ENCODE data around the gene HESX1. TPM values are rescaled to one million over a fixed set of nuclear protein-coding genes. Genes with fewer than 3 reads are reported as not detected.

The HESX1 gene
- total and polyA plus RNA-seq, 4 experiments from 2014 or later, result not detected

GRCh38 chr3:57227204-57227929 is 27.6 kb upstream of the HESX1 start, which contains the start of gene APPL1:
TSS of gene APPL1 (plus strand) at chr3:57227729. CDS start at chr3:57227884, 155 bp downstream.
- H3K36me3 ChIP-seq (ENCODE audit: insufficient read depth, low read length), result no peaks in the 10 kb centered on the region
- Mint-ChIP-seq H3K27me3 (no peaks in the 10 kb centered on the region), H3K4me3 (peak within 1 kb of the TSS; percentile 89 to 98 (median 94)), H3K27ac (peak within 1 kb of the TSS; percentile 70 to 93 (median 86)), H3K36me3 (peaks cover 0 to 2% of the 10 kb centered on the region in 2 donors), H3K9me3 (peaks cover 0 to 1% (median 0%) of the 10 kb centered on the region in 8 donors), H3K4me1 (peaks cover 12 to 35% (median 25%) of the 10 kb centered on the region in 4 donors)
- H3K27ac ChIP-seq (ENCODE audit: low read depth, low read length), result peak within 1 kb of the TSS; percentile 45
- H3K4me3 ChIP-seq (ENCODE audit: low read length in 2 of 2), result peak within 1 kb of the TSS; percentile 40 to 85
- CTCF ChIA-PET (ENCODE audit: partially characterized antibody), result interaction anchor here (1.3 to 1.6 kb wide), 2 partner anchors 8 to 58 kb away, joined by 3 to 7 read pairs; no protein-coding TSS in a partner anchor
- POLR2A ChIA-PET (ENCODE audit: partially characterized antibody), result interaction anchor here (1.0 to 1.7 kb wide), 6 partner anchors 10 to 1079 kb away, joined by 4 to 10 read pairs (median 6); partner anchors contain the start of genes ARF4, HTD2, PDE12 and RPP14
- peak; percentile 79 to 89 (median 84) for DNase-seq
- H3K9me3 ChIP-seq (ENCODE audit: control insufficient read depth in 1 of 2, low read length in 2 of 2), result no peaks in the 10 kb centered on the region
- intact Hi-C loops (cut with micrococcal nuclease), result loop anchor here (1.0 to 10.0 kb wide), 6 partner anchors 57 to 1007 kb away; partner anchors contain the start of genes ABHD6, ARF4, CCDC66 and DENND6A
- peaks cover 26% of the 10 kb centered on the region for H3K4me1 ChIP-seq (ENCODE audit: insufficient read depth, low read length)
- no peaks in the 10 kb centered on the region for H3K27me3 ChIP-seq (ENCODE audit: insufficient read depth, low read length)

- H3K27ac ChIP-seq (ENCODE audit: low read depth, low read length), result no peak overlapping the region
- POLR2A ChIA-PET (ENCODE audit: partially characterized antibody), result interaction anchor here (1.7 kb wide), 1 partner anchor 371 kb away, joined by 4 read pairs; the partner anchor contains the start of gene ARF4
- Mint-ChIP-seq H3K36me3 (peaks cover 0 to 2% of the 10 kb centered on the region in 2 donors), H3K27me3 (no peaks in the 10 kb centered on the region), H3K9me3 (peaks cover 0 to 1% (median 0%) of the 10 kb centered on the region in 8 donors), H3K4me1 (peaks cover 10 to 32% (median 21%) of the 10 kb centered on the region in 4 donors), H3K4me3 (peak overlapping the region in 3 of 8 donors; percentile 13 to 51 (median 31)), H3K27ac (no peak overlapping the region)
- no peaks in the 10 kb centered on the region for H3K9me3 ChIP-seq (ENCODE audit: control insufficient read depth in 1 of 2, low read length in 2 of 2)
- DNase-seq, result no peak
- H3K36me3 ChIP-seq (ENCODE audit: insufficient read depth, low read length), result no peaks in the 10 kb centered on the region
- no peaks in the 10 kb centered on the region for H3K27me3 ChIP-seq (ENCODE audit: insufficient read depth, low read length)
- peaks cover 26% of the 10 kb centered on the region for H3K4me1 ChIP-seq (ENCODE audit: insufficient read depth, low read length)
- CTCF ChIA-PET (ENCODE audit: partially characterized antibody), result no interaction called here
- H3K4me3 ChIP-seq (ENCODE audit: low read length in 2 of 2), result no peak overlapping the region
- intact Hi-C loops (cut with micrococcal nuclease), result loop anchor here (5.0 to 10.0 kb wide), 4 partner anchors 466 to 1009 kb away; partner anchors contain the start of genes ABHD6, CCDC66, DENND6A and TASOR
Measured at GRCh38 chr3:57226176-57226575, 26.4 kb upstream of the HESX1 start.

GRCh38 chr3:57224856-57225255 is 25.1 kb upstream of the HESX1 start:
- CTCF ChIA-PET (ENCODE audit: partially characterized antibody), result no interaction called here

GRCh38 chr3:57221883-57222282 is 22.1 kb upstream of the HESX1 start:
- POLR2A ChIA-PET (ENCODE audit: partially characterized antibody), result no interaction called here

More at GRCh38 chr3:57224856-57225255, 25.1 kb upstream of the HESX1 start:
- POLR2A ChIA-PET (ENCODE audit: partially characterized antibody), result no interaction called here
- DNase-seq, result no peak
- H3K27me3 Mint-ChIP-seq, result no peaks in the 10 kb centered on the region
- H3K27ac Mint-ChIP-seq, result no peak overlapping the region
- H3K4me3 Mint-ChIP-seq, result no peak overlapping the region
- no peak overlapping the region for H3K4me3 ChIP-seq (ENCODE audit: low read length in 2 of 2)
- no peaks in the 10 kb centered on the region for H3K36me3 ChIP-seq (ENCODE audit: insufficient read depth, low read length)
- no peak overlapping the region for H3K27ac ChIP-seq (ENCODE audit: low read depth, low read length)
- H3K36me3 Mint-ChIP-seq, result peaks cover 0 to 2% of the 10 kb centered on the region in 2 donors
- peaks cover 20% of the 10 kb centered on the region for H3K4me1 ChIP-seq (ENCODE audit: insufficient read depth, low read length)
- H3K9me3 ChIP-seq (ENCODE audit: control insufficient read depth in 1 of 2, low read length in 2 of 2), result no peaks in the 10 kb centered on the region
- no peaks in the 10 kb centered on the region for H3K27me3 ChIP-seq (ENCODE audit: insufficient read depth, low read length)
- peaks cover 0 to 1% (median 0%) of the 10 kb centered on the region in 8 donors for H3K9me3 Mint-ChIP-seq
- intact Hi-C loops (cut with micrococcal nuclease), result loop anchor here (5.0 to 10.0 kb wide), 4 partner anchors 467 to 1010 kb away; partner anchors contain the start of genes ABHD6, CCDC66, DENND6A and TASOR
- H3K4me1 Mint-ChIP-seq, result peaks cover 10 to 25% (median 18%) of the 10 kb centered on the region in 4 donors

GRCh38 chr3:57206423-57206822 is 6.6 kb upstream of the HESX1 start:
- Histone ChIP-seq H3K27me3 (ENCODE audit: insufficient read depth, low read length) (no peaks in the 10 kb centered on the region), H3K4me3 (ENCODE audit: low read length in 2 of 2) (no peak overlapping the region), H3K4me1 (ENCODE audit: insufficient read depth, low read length) (no peaks in the 10 kb centered on the region), H3K9me3 (ENCODE audit: control insufficient read depth in 1 of 2, low read length in 2 of 2) (no peaks in the 10 kb centered on the region), H3K36me3 (ENCODE audit: insufficient read depth, low read length) (no peaks in the 10 kb centered on the region), H3K27ac (ENCODE audit: low read depth, low read length) (no peak overlapping the region)
- Mint-ChIP-seq H3K27ac (no peak overlapping the region), H3K27me3 (peaks cover 0 to 2% of the 10 kb centered on the region in 2 donors), H3K4me3 (no peak overlapping the region), H3K9me3 (no peaks in the 10 kb centered on the region), H3K4me1 (no peaks in the 10 kb centered on the region), H3K36me3 (no peaks in the 10 kb centered on the region)
- ChIA-PET POLR2A (ENCODE audit: partially characterized antibody) (no interaction called here), CTCF (ENCODE audit: partially characterized antibody) (interaction anchor here (1.3 kb wide), 1 partner anchor 36 kb away, joined by 3 read pairs; no protein-coding TSS in a partner anchor)
- DNase-seq, result no peak
- intact Hi-C loops (cut with micrococcal nuclease), result no loop called here

More at GRCh38 chr3:57221883-57222282, 22.1 kb upstream of the HESX1 start:
- no peak overlapping the region for H3K27ac ChIP-seq (ENCODE audit: low read depth, low read length)
- Mint-ChIP-seq H3K27me3 (no peaks in the 10 kb centered on the region), H3K9me3 (peaks cover 0 to 1% (median 0%) of the 10 kb centered on the region in 8 donors), H3K4me1 (peaks cover 0 to 4% (median 2%) of the 10 kb centered on the region in 4 donors), H3K4me3 (no peak overlapping the region), H3K36me3 (no peaks in the 10 kb centered on the region), H3K27ac (no peak overlapping the region)
- intact Hi-C loops (cut with micrococcal nuclease), result loop anchor here (10.0 kb wide), 2 partner anchors 537 to 1013 kb away; partner anchors contain the start of genes ABHD6 and TASOR
- no peaks in the 10 kb centered on the region for H3K36me3 ChIP-seq (ENCODE audit: insufficient read depth, low read length)
- H3K9me3 ChIP-seq (ENCODE audit: control insufficient read depth in 1 of 2, low read length in 2 of 2), result no peaks in the 10 kb centered on the region
- no peaks in the 10 kb centered on the region for H3K27me3 ChIP-seq (ENCODE audit: insufficient read depth, low read length)
- peaks cover 2% of the 10 kb centered on the region for H3K4me1 ChIP-seq (ENCODE audit: insufficient read depth, low read length)
- CTCF ChIA-PET (ENCODE audit: partially characterized antibody), result no interaction called here
- DNase-seq, result no peak
- no peak overlapping the region for H3K4me3 ChIP-seq (ENCODE audit: low read length in 2 of 2)

GRCh38 chr3:57194641-57195040 is 5.1 kb downstream of the HESX1 start:
- no peaks in the 10 kb centered on the region for H3K4me1 Mint-ChIP-seq
- Histone ChIP-seq H3K27ac (ENCODE audit: low read depth, low read length) (no peak overlapping the region), H3K27me3 (ENCODE audit: insufficient read depth, low read length) (no peaks in the 10 kb centered on the region), H3K36me3 (ENCODE audit: insufficient read depth, low read length) (no peaks in the 10 kb centered on the region), H3K4me1 (ENCODE audit: insufficient read depth, low read length) (no peaks in the 10 kb centered on the region), H3K9me3 (ENCODE audit: control insufficient read depth in 1 of 2, low read length in 2 of 2) (no peaks in the 10 kb centered on the region), H3K4me3 (ENCODE audit: low read length in 2 of 2) (no peak overlapping the region)
- H3K4me3 Mint-ChIP-seq, result no peak overlapping the region
- ChIA-PET POLR2A (ENCODE audit: partially characterized antibody) (no interaction called here), CTCF (ENCODE audit: partially characterized antibody) (no interaction called here)
- no peak for DNase-seq
- no peaks in the 10 kb centered on the region for H3K36me3 Mint-ChIP-seq
- H3K27ac Mint-ChIP-seq, result no peak overlapping the region
- peaks cover 10 to 11% of the 10 kb centered on the region in 2 donors for H3K27me3 Mint-ChIP-seq
- intact Hi-C loops (cut with micrococcal nuclease), result no loop called here
- H3K9me3 Mint-ChIP-seq, result peaks cover 0 to 4% (median 0%) of the 10 kb centered on the region in 8 donors

- no peaks in the 10 kb centered on the region for H3K36me3 Mint-ChIP-seq
- no peak overlapping the region for H3K27ac ChIP-seq (ENCODE audit: low read depth, low read length)
- intact Hi-C loops (cut with micrococcal nuclease), result no loop called here
- peaks cover 0 to 2% (median 0%) of the 10 kb centered on the region in 8 donors for H3K9me3 Mint-ChIP-seq
- H3K4me1 ChIP-seq (ENCODE audit: insufficient read depth, low read length), result no peaks in the 10 kb centered on the region
- ChIA-PET CTCF (ENCODE audit: partially characterized antibody) (no interaction called here), POLR2A (ENCODE audit: partially characterized antibody) (no interaction called here)
- H3K27me3 Mint-ChIP-seq, result peaks cover 7 to 10% of the 10 kb centered on the region in 2 donors
- no peaks in the 10 kb centered on the region for H3K4me1 Mint-ChIP-seq
- DNase-seq, result no peak
- H3K4me3 Mint-ChIP-seq, result no peak overlapping the region
- H3K9me3 ChIP-seq (ENCODE audit: control insufficient read depth in 1 of 2, low read length in 2 of 2), result no peaks in the 10 kb centered on the region
- no peak overlapping the region for H3K4me3 ChIP-seq (ENCODE audit: low read length in 2 of 2)
- H3K27me3 ChIP-seq (ENCODE audit: insufficient read depth, low read length), result no peaks in the 10 kb centered on the region
- H3K36me3 ChIP-seq (ENCODE audit: insufficient read depth, low read length), result no peaks in the 10 kb centered on the region
- peak overlapping the region in 1 of 7 donors; percentile 1 for H3K27ac Mint-ChIP-seq
Measured at GRCh38 chr3:57192028-57192427, 7.8 kb downstream of the HESX1 start.
